ENCODE results near the gene CNPY1.

The CNPY1 gene

DNA sequence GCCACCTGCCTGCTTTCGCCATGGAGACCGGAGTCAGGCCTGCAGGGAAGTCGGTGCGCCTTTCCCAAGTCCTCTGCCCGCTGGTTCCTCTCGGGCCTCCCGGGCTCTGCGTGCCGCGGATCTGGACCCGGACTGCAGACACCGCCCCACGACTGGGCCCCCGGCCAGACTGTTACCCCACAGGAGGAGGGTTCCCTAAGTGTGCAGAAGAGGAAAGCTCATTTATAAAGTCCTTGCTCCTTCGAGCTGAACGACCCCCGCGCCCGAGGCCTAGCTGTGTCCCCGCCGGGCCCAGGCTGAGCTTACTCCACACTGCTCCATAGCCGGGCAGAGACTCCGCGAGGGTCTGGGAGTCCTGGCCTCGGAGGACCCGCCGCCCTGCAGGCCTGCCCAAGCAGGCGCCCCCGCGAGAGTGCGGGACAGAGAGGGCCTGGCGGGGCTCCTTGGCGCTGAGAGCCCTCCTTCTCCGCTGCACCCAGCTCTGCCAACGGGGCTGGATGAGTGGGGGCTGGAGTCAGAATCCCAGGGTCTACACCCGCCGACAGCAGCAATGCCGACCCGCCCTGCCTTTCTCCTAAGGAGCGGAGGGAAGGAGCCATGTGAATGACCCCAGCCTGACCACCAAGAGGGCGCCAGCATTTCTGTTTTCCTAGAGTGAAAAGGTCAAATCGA lies 80.1 kb downstream of the CNPY1 start:
- no peak for DNase-seq (ENCODE audit: low spot score)

DNA sequence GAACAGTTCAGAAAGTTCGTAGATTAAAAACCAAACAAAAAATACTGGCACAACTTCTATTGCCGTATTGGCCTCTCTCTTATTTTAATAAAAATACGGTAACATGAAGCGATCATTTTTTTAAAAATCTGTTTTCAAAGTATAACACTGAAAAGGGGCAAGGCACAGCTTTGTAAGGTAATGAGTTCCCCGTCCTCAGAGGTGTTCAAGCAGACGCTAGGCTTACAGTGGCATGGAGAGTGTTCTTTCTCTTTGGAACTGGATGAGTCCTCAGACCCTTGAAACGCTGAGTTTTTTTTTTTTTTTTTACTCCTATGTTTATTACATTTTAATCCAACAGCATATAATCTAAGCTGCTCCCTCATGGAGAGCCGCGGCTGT lies 80.6 kb downstream of the CNPY1 start:
- DNase-seq (ENCODE audit: low spot score) = no peak

DNA sequence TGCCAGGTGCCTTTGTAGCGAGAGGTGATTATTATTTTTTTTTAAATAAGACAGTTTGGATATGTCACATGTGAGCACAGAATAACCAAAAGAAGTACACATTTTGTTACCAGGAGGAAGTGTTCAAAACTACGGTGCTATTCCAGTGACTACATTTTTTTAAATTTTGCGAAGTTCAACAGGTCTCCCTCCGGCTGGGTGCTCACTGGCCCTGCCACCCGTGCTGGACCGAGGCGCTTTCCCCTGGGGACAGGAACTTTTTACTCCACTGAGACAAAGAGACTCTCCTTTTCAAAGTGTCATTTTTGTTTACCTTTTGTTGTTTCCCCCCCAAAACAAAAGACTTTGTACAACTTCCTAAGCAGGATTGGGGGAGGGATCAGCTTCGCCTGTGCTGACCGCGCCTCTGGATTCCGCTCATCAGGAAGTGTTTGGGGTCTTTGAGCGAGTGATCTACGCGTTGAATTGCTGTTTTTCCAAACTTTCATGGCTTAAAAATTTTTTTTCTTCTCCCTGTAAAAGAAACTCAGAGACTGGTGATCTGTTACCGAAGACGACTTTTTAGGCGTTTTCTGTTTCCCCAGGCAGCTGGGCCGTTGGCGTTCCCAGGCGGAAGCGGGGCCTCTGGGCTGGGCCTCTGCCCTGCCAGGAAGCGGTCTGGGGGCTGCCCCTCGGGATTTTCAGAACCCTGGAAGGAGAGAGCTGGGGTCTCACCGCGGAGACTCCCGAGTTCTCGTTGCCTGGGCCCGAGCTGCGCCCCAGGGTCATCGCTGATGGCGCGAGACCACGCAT lies 81.2 kb downstream of the CNPY1 start:
- DNase-seq (ENCODE audit: low spot score) = no peak

DNA sequence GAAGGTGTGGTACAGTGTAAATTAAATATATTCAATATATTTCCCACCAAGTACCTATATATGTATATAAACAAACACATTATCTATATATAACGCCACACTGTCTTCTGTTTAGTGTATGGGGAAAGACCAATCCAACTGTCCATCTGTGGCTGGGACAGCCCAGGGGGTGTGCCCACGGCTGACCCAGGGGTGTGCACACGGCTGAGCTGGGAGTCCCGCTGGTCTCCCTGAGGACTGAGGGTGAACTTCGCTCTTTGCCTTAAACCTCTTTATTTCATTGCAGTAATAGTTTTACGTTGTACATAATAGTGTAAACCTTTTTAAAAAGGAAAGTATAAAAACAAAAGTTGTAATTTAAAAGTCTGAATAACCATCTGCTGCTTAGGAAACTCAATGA lies 82.2 kb downstream of the CNPY1 start:
- peak; percentile 64 for DNase-seq (ENCODE audit: low spot score)

DNA sequence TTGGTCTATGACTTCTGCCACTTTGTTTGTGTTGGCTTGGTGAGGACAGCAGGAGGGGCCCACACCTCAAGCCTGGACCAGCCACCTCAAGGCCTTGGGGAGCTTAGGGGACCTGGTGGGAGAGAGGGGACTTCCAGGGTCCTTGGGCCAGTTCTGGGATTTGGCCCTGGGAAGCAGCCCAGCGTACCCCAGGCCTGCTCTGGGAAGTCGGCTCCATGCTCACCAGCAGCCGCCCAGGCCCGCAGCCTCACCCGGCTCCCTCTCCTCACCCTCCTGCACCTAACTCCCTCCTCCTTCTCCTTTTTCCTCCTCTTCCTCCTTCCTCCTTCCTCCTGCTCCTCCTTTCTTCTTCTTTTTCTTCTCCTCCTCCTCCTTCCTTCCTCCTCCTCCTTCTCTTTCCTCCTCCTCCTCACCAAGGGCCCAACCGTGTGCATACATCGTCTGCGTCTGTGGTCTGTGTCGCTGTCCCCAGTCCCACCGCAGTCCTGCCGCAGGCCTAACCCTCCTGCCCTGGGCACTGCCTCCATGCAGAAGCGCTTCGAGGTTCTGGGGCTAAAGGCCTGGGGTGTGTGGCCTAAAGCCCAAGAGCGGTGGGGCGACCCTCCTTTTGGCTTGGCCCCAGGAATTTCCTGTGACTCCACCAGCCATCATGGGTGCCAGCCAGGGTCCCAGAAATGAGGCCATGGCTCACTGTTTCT lies 83.1 kb downstream of the CNPY1 start:
- DNase-seq (ENCODE audit: low spot score) = no peak

DNA sequence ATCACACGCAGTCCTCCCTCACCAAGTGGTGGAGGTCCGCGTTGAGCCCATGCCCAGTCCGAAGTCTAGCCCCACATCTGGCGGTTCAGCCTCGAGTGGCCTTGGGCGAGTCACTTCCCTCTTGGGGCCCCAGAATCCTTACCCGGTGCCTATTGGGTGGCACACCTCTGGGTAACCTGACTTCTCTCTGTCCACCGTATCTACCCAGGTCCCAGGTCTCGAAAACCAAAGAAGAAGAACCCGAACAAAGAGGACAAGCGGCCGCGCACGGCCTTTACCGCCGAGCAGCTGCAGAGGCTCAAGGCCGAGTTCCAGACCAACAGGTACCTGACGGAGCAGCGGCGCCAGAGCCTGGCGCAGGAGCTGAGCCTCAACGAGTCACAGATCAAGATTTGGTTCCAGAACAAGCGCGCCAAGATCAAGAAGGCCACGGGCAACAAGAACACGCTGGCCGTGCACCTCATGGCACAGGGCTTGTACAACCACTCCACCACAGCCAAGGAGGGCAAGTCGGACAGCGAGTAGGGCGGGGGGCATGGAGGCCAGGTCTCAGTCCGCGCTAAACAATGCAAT lies 84.1 kb downstream of the CNPY1 start:
- DNase-seq (ENCODE audit: low spot score) = no peak

DNA sequence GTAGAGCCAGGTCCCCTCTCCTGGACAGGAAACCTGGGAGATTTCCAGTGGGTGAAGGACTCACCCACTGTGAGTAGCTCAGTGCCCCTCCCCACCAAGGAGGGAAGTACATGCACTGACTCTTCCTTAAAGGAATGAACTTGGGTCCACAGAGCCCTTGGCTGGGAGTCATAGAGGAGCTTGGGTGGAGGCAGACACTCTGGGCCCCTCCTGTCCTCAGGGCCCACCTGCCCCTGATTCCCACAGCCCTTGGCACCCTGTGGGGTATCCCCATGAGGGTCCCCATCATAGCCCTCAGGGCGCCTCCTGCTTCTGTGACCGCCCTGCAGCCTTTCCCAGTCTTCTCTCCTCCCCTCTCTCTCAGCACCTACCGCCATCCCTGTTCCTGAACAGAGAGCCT lies 84.7 kb downstream of the CNPY1 start:
- no peak for DNase-seq (ENCODE audit: low spot score)

DNA sequence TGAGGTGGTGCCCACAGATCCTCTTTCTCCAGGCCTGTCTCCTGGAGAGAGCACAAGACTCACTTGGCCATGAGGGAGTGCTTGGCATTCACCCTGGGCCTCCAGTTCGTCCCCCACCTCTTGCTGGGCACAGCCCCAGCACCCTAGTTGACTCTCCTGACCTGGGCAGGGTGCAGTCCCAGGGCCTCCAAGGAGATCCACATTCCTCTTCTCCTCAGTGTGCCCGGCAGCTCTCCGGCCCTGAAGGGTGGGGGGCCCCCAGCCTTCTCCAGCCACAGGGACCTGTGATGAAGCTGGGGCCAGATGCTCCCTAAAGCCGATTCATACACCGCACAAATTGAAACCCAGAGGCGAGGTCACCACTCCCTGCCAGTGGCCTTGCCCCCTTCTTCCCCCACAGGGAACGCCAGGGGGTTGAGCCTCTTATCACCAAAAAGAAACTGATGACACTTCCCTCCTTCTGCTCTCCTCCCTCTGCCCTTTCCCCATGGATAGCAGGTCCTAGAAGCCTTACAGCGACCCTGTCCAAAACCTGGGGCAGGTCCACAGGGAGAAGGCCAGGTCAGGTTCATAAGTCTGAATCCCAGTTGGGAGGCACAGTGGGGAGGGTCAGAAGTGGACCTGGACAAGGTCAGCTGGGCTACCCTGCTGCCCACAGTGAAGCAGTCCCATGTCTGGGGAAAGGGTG lies 85.3 kb downstream of the CNPY1 start:
- DNase-seq (ENCODE audit: low spot score) = no peak

DNA sequence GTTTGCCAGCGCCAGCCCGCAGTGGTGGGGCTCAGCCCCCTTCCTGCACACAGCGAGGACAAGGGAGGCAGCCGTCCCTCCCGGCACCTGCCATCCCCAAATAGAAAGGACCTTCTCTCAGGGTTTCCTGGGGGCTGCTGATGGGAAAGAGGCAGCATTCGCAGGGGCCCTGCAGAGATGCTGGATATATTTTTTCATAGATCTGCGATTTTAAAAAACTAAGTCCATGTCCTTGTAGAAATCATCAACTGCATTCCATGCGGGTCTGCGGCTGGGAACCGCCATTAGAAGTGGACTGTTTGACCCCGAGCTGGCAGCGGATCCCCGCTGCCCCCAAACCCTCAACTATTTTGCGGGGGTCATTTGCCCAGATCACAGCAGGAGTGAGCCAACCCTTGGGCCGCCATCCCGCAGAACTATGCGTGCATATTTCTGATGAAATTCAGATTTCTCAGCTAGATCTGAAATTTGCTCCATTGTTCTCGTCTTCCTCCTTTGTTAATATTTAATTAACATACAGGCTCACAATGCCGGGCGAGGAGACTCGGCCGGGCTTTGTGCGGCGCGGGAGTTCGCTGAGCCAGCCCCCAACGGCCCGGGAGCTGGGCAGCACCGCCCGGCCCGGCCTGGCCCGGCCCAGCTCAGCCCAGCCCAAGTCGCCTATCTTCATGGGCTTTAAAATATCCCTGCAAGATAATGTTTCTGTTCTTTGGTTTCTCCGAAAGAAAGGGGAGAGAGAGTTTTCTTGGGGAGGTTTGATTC lies 86.5 kb downstream of the CNPY1 start:
- DNase-seq (ENCODE audit: low spot score) = no peak

DNA sequence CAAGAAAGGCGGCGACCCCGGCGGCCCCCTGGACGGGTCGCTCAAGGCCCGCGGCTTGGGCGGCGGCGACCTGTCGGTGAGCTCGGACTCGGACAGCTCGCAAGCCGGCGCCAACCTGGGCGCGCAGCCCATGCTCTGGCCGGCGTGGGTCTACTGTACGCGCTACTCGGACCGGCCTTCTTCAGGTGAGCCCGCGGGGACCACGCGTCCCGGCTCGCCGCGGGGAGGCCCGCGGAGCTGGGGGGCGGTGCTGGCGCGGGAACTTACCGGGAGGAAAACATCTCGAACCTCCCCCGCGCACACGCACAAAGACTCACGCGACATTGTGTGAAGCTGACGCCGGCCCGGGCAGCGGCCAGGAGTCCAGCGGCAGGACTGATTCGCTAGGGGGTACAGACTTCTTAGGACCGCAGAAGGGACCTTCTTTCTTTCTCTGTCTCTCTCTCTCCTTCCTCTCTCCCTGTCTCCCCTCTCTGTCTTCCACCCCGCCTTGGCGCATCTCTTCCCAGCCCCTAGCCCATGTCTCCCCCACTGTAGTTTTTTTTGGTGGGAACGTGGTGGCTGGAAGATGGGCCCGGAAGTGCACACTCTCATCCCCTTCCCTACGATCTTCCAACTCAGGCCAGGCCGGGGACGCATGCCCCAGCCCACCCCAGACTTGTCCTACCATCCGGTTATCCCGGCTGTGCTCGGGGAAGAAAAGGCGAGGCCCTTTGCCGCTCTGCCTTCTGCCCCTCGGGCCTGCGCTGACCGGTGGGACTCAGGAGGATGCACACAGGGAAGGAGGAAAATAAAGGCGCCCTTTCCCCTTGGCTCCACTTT lies 87.3 kb downstream of the CNPY1 start:
- no peak for DNase-seq (ENCODE audit: low spot score)

DNA sequence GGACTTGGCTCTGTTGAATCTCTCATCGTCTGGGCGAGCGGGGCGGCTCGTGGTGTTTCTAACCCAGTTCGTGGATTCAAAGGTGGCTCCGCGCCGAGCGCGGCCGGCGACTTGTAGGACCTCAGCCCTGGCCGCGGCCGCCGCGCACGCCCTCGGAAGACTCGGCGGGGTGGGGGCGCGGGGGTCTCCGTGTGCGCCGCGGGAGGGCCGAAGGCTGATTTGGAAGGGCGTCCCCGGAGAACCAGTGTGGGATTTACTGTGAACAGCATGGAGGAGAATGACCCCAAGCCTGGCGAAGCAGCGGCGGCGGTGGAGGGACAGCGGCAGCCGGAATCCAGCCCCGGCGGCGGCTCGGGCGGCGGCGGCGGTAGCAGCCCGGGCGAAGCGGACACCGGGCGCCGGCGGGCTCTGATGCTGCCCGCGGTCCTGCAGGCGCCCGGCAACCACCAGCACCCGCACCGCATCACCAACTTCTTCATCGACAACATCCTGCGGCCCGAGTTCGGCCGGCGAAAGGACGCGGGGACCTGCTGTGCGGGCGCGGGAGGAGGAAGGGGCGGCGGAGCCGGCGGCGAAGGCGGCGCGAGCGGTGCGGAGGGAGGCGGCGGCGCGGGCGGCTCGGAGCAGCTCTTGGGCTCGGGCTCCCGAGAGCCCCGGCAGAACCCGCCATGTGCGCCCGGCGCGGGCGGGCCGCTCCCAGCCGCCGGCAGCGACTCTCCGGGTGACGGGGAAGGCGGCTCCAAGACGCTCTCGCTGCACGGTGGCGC lies 88.1 kb downstream of the CNPY1 start, which contains the start of gene EN2:
EN2 (plus strand) TSS at position 19 of the 767 bp plus-strand sequence; CDS start at position 268, 249 bp downstream.
- DNase-seq (ENCODE audit: low spot score) = no peak

DNA sequence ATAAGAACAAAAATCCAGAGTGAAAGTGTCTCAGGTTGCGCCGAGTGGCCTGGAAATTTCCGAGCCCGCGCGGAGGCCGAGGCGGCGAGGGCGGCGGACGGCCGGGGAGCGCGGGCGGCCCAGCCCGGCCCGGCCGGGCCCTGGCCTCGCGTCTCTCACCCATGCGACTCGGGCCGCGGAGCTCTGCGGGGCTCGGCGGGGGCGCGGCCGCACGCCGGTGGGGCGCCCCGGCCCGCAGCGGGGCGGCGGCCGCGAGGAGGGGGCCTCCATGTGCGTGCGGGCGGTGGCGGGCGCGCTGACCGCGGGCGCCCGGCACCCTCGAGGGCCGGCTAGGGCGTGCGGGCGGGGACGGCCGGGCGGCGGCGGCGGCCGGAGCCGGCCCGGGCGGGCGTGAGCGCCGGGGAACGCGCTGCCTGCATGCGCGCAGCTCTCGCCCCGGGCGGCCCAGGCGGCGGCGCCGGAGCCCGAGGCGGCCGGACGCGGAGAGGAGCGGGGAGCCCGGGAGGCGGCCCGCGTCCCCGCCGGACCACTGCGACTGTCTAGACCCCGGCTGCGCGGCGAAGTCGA lies 88.7 kb downstream of the CNPY1 start:
- no peak for DNase-seq (ENCODE audit: low spot score)

DNA sequence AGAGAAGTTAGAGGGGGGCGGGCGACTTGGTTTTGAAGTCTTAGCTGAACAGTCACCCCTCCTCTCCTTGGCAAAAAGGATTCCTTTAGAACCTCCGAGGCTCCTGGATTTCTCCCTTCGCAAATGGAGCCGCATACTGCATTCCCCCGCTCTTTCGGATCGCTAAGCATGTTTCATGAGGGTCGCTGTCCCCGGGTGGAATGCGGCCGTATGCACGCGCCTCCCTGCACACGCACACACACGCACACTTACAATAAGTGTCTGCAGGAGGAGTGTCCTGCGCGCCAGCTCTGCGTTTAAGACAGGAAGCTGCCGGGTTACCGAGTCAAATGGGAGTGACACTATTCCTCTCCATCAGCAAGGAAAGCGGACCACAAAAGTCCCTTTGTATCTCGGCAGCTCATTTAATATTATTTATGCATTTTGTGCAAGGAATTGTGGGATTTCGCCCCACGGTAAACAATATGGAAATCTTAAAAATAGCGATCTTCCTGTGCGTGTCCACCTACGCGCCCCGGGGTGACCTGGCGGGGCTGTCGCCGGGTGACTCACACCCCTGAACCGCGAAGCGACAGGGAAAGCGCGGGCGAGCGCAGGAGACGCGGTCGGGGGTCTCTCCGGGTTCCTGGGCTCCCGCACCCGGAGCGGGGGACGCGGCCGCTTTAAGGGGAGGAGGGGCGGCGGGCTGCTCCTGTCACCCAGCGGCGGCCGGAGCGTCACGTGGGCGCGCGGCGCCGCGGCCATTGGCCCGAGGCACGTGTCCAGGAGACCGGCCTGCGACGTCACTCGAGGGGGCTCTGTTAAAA lies 89.4 kb downstream of the CNPY1 start:
- DNase-seq (ENCODE audit: low spot score) = no peak

DNA sequence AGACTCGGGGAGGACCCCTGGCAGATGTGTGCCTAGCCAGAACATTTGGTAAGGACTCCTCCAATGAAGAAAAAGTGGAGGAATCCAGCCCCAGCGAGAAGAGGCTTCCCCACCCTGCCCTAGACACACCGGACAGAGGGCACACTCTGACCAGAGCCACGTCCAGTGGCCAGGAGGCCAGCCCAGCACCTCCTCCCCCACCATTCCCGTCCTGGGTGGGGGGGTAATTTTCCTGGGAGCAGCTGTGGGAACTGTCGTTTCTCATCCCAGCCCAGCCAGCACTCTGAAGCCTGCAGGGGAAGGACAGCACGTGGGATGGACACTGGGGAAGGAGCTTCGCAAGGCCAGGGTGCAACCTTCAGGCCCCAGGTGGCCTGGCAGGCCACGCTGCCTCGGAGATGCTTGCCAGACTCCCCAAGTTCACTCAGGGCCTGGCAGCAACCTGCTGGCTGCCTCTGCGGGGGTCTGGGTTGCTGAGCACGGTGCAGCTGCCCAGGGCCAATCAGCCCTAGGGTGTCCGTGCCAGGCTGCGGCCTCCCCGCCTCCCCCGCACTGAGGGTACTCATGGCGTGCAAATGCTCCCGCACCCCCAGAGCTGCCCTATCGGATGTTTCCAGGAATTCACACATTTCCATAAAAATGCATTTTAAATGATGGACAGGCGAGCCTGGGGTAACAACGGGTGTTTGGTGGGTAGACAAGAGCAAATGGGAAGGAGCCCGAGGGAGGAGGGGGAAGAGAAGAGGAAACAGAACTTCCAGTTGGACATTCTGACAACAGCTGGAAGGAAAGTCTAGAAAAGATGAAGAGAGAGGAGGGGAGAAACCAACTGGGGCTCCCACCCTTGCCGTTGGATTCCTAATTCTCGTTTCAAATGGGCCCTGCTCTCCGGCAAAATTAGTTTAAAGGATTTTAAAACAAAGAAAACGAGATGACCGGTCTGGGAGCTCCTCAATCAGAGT lies 90.3 kb downstream of the CNPY1 start:
- no peak for DNase-seq (ENCODE audit: low spot score)

DNA sequence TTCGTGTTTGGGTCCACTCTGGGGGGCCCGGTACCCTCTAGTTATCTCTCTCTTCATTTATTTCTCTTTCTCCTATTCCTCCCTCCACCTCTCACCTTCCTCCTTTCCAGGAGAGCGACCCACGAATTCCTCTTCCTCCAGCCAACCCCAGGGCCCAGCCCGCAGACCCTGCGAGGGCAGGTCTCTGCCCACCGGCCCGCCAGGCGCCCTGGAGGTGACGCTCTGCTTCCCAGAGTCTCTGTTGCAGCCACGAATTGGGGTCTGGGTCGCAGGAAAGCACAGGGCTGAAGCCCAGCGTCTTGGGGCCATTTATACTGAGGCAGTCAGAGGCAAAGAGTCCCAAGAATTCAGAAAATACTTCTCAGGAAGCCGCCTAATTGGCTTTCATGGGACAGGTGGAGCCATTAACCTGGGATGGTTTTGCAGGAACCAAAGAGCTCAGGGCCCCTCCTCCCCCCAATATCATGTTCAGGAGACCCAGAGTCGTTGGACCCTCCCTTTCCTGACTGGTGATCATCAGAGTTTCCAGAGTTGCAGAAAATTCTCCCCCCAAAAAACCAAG lies 91.1 kb downstream of the CNPY1 start:
- no peak for DNase-seq (ENCODE audit: low spot score)

DNA sequence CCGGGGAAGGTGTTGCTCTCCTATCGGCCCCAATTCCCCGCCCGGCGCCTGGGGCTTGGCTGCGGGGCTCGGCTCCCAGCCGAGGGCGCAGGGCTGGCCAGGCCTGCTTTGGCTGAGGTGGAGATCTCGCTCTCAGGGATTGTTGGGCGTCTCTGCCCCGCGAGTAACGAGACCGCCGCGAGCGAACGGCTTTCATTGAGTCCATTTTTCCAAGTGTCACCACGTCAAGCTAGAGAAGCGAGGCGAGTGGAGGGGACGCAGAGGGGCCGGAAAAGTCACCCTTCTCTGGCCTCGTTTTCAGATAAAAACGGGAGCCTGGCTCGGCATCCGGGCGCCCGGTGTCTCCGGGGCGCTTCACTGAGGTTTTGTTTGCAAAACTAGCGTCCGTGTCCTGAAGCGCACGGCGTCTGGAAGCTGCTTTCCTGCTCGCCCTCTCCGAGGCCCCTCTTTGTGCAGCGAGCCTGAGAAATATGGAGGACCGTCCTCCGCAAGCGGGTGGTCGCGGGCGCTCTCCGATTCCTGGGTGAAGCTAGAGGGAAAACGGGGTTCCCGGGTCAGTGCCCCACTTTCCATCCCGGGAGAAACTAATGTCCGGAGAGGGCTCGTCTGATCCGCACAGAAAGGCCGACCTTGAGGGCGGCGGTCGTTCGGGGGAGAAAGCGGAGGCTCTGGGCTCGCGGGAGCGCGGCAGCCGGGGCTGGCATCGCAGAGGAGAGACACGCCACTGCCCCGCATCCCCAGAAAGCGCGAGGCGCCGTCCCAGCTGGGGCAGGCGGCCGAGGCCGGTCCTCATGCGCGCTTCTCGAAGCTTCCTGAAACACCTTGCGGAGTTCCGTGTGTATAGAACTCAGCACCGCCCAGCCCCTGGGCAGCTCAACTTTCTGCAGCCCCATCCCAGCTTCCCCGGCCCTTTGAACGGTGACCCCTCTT lies 91.9 kb downstream of the CNPY1 start:
- DNase-seq (ENCODE audit: low spot score) = no peak
